Neural crest cell (in vitro differentiated cells): Measurements from ENCODE around the gene SGMS1. TPM values are rescaled to one million over a fixed set of nuclear protein-coding genes. Genes with fewer than 3 reads are reported as not detected.

Experiments used
- DNase-seq: peaks from one replicate; pipeline ENCODE4 v3.0.0; 2021; ENCODE audit warnings: low read depth, mixed read lengths, low spot score
- H3K27ac Mint-ChIP-seq: one replicate; pipeline ENCODE4 v1.8.0; 2021; ENCODE audit warnings: mild to moderate bottlenecking, mixed read lengths; ENCODE audit not compliant: unreplicated experiment
- H3K27me3 Mint-ChIP-seq: 2 replicates; pipeline ENCODE4 v1.8.0; 2021; ENCODE audit warnings: low read depth, mild to moderate bottlenecking, mixed read lengths
- H3K36me3 Mint-ChIP-seq: 2 replicates; pipeline ENCODE4 v1.8.0; 2021; ENCODE audit warnings: low read depth, mild to moderate bottlenecking, mixed read lengths
- H3K4me1 Mint-ChIP-seq: 2 replicates; pipeline ENCODE4 v1.8.0; 2021; ENCODE audit warnings: mixed read lengths
- H3K4me3 Mint-ChIP-seq: one replicate; pipeline ENCODE4 v1.8.0; 2021; ENCODE audit warnings: mild to moderate bottlenecking, mixed read lengths
- H3K9me3 Mint-ChIP-seq: 2 replicates; pipeline ENCODE4 v1.8.0; 2021; ENCODE audit warnings: mixed read lengths
- total RNA-seq: library from RNA; stranded (reverse); gene quantifications from 2 replicates; pipeline ENCODE4 v1.2.1, GENCODE V29; 2021
- TF ChIP-seq, protein P1 (sequence below): fragments of 200-600 bp; sonication (generic); conservative IDR thresholded peaks from 2 replicates; pipeline ENCODE4 v1.5.0; 2021; ENCODE audit warnings: antibody characterized with exemption, mild to moderate bottlenecking

Gene SGMS1
- total RNA-seq, 1 donor from 2014 or later = 14.4 TPM

GRCh38 chr10:50464004-50464409, 159.7 kb downstream of the SGMS1 start:
- H3K27me3 Mint-ChIP-seq = no peaks in the 10 kb centered on the region
- no peaks in the 10 kb centered on the region for H3K4me1 Mint-ChIP-seq
- no peak overlapping the region for H3K4me3 Mint-ChIP-seq
- no peak overlapping the region for H3K27ac Mint-ChIP-seq
- no peak for DNase-seq
- H3K36me3 Mint-ChIP-seq = peaks cover 12% of the 10 kb centered on the region
- TF ChIP-seq, protein P1, sequence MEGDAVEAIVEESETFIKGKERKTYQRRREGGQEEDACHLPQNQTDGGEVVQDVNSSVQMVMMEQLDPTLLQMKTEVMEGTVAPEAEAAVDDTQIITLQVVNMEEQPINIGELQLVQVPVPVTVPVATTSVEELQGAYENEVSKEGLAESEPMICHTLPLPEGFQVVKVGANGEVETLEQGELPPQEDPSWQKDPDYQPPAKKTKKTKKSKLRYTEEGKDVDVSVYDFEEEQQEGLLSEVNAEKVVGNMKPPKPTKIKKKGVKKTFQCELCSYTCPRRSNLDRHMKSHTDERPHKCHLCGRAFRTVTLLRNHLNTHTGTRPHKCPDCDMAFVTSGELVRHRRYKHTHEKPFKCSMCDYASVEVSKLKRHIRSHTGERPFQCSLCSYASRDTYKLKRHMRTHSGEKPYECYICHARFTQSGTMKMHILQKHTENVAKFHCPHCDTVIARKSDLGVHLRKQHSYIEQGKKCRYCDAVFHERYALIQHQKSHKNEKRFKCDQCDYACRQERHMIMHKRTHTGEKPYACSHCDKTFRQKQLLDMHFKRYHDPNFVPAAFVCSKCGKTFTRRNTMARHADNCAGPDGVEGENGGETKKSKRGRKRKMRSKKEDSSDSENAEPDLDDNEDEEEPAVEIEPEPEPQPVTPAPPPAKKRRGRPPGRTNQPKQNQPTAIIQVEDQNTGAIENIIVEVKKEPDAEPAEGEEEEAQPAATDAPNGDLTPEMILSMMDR = no peak
- no peaks in the 10 kb centered on the region for H3K9me3 Mint-ChIP-seq

GRCh38 chr10:50461834-50462233, 161.9 kb downstream of the SGMS1 start:
- Mint-ChIP-seq H3K27ac (no peak overlapping the region), H3K27me3 (no peaks in the 10 kb centered on the region), H3K36me3 (peaks cover 12% of the 10 kb centered on the region), H3K4me3 (no peak overlapping the region), H3K4me1 (no peaks in the 10 kb centered on the region), H3K9me3 (no peaks in the 10 kb centered on the region)
- TF ChIP-seq, protein P1 = no peak
- DNase-seq = no peak

DNA sequence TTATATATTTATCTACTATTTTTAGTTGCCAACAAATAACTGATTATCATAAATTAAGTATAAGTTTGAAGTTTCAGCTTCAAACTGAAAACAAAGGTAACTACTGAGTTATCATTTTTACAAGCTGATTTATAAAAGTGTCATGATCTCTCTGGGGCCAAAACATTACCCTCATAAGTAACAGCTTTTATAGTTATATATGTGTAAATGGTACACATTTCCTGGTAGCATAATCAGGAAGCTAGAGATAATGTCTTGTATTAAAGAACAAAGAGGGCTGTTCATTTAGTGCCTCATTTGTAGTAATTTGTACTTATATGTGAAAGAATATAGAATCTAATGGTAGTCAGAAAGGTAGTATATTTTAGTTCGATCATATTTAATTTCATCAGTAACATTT, 162.6 kb downstream of the SGMS1 start:
- Mint-ChIP-seq H3K4me1 (no peaks in the 10 kb centered on the region), H3K27ac (no peak overlapping the region), H3K9me3 (no peaks in the 10 kb centered on the region), H3K27me3 (no peaks in the 10 kb centered on the region), H3K36me3 (peaks cover 12% of the 10 kb centered on the region), H3K4me3 (no peak overlapping the region)
- DNase-seq = no peak
- TF ChIP-seq, protein P1 = no peak

- TF ChIP-seq, protein P1 = no peak
- Mint-ChIP-seq H3K27me3 (no peaks in the 10 kb centered on the region), H3K36me3 (peaks cover 6% of the 10 kb centered on the region), H3K4me3 (no peak overlapping the region), H3K4me1 (peaks cover 20% of the 10 kb centered on the region), H3K27ac (no peak overlapping the region), H3K9me3 (no peaks in the 10 kb centered on the region)
- no peak for DNase-seq
These were observed 167.0 kb downstream of the SGMS1 start for GRCh38 chr10:50456719-50457118.

GRCh38 chr10:50453940-50454339, 169.8 kb downstream of the SGMS1 start:
- no peak overlapping the region for H3K4me3 Mint-ChIP-seq
- H3K4me1 Mint-ChIP-seq = peaks cover 27% of the 10 kb centered on the region
- H3K27me3 Mint-ChIP-seq = no peaks in the 10 kb centered on the region
- TF ChIP-seq, protein P1 = no peak
- DNase-seq = no peak
- H3K27ac Mint-ChIP-seq = no peak overlapping the region
- H3K36me3 Mint-ChIP-seq = no peaks in the 10 kb centered on the region
- H3K9me3 Mint-ChIP-seq = no peaks in the 10 kb centered on the region

- peak overlapping the region; percentile 2 for H3K27ac Mint-ChIP-seq
- H3K36me3 Mint-ChIP-seq = no peaks in the 10 kb centered on the region
- H3K9me3 Mint-ChIP-seq = no peaks in the 10 kb centered on the region
- H3K4me3 Mint-ChIP-seq = no peak overlapping the region
- TF ChIP-seq, protein P1 = no peak
- H3K27me3 Mint-ChIP-seq = no peaks in the 10 kb centered on the region
- H3K4me1 Mint-ChIP-seq = peaks cover 27% of the 10 kb centered on the region
- DNase-seq = no peak
These were observed 171.2 kb downstream of the SGMS1 start for GRCh38 chr10:50452603-50453002.
